Activated B cell treated with CpG ODN at 0.5 μM for 24 hours (primary cell): ENCODE data around the gene CLEC14A. TPM values are rescaled to one million over a fixed set of nuclear protein-coding genes. Genes with fewer than 3 reads are reported as not detected.

Experiments used
- ATAC-seq: fragments of 200-7000 bp; cut with Tn5 transposase; one replicate; pipeline ENCODE4 v1.10.0; 2021; ENCODE audit warnings: low read depth, mild to moderate bottlenecking, moderate library complexity
- CTCF ChIA-PET: fragments of 350-600 bp; sonication (Branson Sonifier 250); formaldehyde crosslinking; loops from one replicate; lab custom pipeline; 2021; ENCODE audit warnings: antibody characterized with exemption; lab: Charles Lee
- POLR2A ChIA-PET: fragments of 350-600 bp; sonication (Branson Sonifier 250); formaldehyde crosslinking; loops from one replicate; lab custom pipeline; 2021; ENCODE audit warnings: antibody characterized with exemption; lab: Charles Lee
- DNase-seq: peaks from one replicate; pipeline ENCODE4 v3.0.0; 2022
- H3K27ac Mint-ChIP-seq: one replicate; pipeline ENCODE4 v1.8.0; 2020; ENCODE audit warnings: mixed read lengths
- H3K27me3 Mint-ChIP-seq: one replicate; pipeline ENCODE4 v1.8.0; 2021; ENCODE audit warnings: mixed read lengths
- H3K36me3 Mint-ChIP-seq: one replicate; pipeline ENCODE4 v1.8.0; 2021; ENCODE audit warnings: low read depth, mixed read lengths
- H3K4me1 Mint-ChIP-seq: one replicate; pipeline ENCODE4 v1.8.0; 2021; ENCODE audit warnings: mixed read lengths
- H3K4me3 Mint-ChIP-seq: one replicate; pipeline ENCODE4 v1.8.0; 2020; ENCODE audit warnings: mild to moderate bottlenecking, mixed read lengths
- H3K9me3 Mint-ChIP-seq: one replicate; pipeline ENCODE4 v1.8.0; 2020; ENCODE audit warnings: mixed read lengths
- intact Hi-C: fragments of 100-400 bp; cut with micrococcal nuclease; formaldehyde crosslinking; loops from one replicate; pipeline ENCODE4 v1.15.1; 2024
- total RNA-seq: library from RNA; stranded (reverse); gene quantifications from 2 replicates; pipeline ENCODE4 v1.2.3, GENCODE V29; 2022
- TF ChIP-seq, protein P1 (sequence below): fragments of 200-600 bp; IDR thresholded peaks from one replicate; pipeline ENCODE4 v1.8.0; 2022; ENCODE audit warnings: antibody characterized with exemption, mild to moderate bottlenecking

Gene CLEC14A
- total RNA-seq, 1 donor from 2014 or later: not detected

DNA sequence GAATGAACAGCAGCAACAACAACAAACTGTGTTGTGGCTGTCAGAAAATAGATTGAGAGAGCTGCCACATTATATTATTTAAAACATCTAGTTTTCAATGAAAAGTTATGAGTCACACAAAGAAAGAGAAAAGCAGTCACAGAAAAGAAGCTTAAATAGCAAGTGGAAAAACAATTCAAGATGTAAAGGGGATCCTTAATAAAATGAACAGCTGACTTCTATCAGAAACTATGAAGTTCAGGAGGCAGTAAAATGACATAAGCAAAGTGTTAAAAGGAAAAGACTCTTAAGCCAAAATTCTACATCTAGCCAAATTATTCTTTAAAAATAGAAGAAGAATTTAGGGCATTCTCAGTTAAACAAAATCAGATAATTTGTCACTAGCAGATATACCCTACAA is 5.6 kb downstream of the CLEC14A start:
- Mint-ChIP-seq H3K36me3 (no peaks in the 10 kb centered on the region), H3K9me3 (no peaks in the 10 kb centered on the region), H3K27me3 (peaks cover 7% of the 10 kb centered on the region), H3K4me1 (no peaks in the 10 kb centered on the region), H3K4me3 (no peak overlapping the region), H3K27ac (no peak overlapping the region)
- intact Hi-C loops: no loop called here
- CTCF ChIA-PET: no interaction called here
- TF ChIP-seq, protein P1, sequence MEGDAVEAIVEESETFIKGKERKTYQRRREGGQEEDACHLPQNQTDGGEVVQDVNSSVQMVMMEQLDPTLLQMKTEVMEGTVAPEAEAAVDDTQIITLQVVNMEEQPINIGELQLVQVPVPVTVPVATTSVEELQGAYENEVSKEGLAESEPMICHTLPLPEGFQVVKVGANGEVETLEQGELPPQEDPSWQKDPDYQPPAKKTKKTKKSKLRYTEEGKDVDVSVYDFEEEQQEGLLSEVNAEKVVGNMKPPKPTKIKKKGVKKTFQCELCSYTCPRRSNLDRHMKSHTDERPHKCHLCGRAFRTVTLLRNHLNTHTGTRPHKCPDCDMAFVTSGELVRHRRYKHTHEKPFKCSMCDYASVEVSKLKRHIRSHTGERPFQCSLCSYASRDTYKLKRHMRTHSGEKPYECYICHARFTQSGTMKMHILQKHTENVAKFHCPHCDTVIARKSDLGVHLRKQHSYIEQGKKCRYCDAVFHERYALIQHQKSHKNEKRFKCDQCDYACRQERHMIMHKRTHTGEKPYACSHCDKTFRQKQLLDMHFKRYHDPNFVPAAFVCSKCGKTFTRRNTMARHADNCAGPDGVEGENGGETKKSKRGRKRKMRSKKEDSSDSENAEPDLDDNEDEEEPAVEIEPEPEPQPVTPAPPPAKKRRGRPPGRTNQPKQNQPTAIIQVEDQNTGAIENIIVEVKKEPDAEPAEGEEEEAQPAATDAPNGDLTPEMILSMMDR: no peak
- DNase-seq (no peak), ATAC-seq (no peak)
- POLR2A ChIA-PET: no interaction called here

DNA sequence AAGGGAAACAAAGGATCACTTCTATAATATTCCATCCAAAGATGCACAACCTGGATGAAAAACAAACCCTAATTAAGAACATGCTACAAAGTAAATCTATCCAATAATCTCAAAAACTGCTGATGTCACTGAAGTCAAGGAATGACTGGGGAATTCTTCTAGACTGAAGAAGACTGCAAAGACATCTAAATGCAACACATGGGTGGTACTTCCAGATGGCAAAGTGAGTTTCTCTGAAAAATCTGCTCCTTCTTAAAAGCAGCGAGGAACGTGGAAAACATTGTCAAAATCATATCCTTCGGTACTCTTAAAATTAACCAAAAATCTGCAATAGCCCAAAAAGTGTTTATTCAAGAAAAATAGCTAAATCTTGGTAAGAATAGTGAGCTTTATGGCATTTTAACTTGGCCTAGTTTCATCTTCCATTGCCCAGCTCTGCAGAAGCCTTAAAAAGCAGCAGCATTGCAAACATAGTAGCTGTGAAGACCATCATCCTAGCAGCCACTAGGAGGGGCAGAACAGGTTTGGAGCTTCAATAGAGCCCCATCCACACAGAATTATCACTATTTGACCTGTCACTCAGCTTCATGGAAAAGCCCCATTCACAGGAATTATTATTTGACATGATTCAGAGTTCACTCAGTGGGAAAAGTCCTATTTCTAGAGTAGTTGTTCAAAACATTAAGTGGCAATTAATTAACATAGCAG is 7.4 kb downstream of the CLEC14A start:
- TF ChIP-seq, protein P1: no peak
- ATAC-seq (no peak), DNase-seq (no peak)

DNA sequence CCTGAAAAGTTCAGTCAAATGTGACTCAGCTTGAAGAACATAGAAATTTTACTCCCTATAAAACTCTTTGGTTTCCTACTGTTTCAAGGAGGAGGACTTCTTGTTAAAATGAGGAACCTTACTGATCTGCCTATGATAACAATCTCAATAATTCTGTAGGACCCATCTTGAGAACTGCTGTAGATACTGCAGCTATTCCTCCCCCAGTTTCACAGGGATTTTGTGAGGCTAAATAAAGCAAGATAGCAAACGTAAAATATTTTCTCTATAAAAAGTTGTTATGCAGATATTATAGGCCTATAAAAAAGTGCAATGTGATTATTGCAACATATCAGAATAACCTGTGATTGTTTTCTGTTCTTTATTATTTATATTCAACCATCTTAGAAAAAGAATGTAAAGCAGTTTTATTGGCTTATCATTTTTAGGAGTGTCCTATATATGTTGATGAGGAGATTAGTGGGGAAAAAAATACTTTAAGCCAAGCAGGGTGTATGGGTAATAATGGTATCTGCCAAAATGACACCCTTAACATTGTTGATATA is 12.1 kb downstream of the CLEC14A start:
- Mint-ChIP-seq H3K27me3 (no peaks in the 10 kb centered on the region), H3K9me3 (no peaks in the 10 kb centered on the region), H3K4me3 (no peak overlapping the region), H3K27ac (no peak overlapping the region), H3K36me3 (no peaks in the 10 kb centered on the region), H3K4me1 (no peaks in the 10 kb centered on the region)
- POLR2A ChIA-PET: no interaction called here
- no peak for DNase-seq
- TF ChIP-seq, protein P1: no peak
- intact Hi-C loops: no loop called here
- CTCF ChIA-PET: no interaction called here
- ATAC-seq: no peak

More for the DNA sequence above, 7.4 kb downstream of the CLEC14A start:
- POLR2A ChIA-PET: no interaction called here
- intact Hi-C loops: no loop called here
- Mint-ChIP-seq H3K4me3 (no peak overlapping the region), H3K9me3 (no peaks in the 10 kb centered on the region), H3K4me1 (no peaks in the 10 kb centered on the region), H3K36me3 (no peaks in the 10 kb centered on the region), H3K27me3 (no peaks in the 10 kb centered on the region), H3K27ac (no peak overlapping the region)
- CTCF ChIA-PET: no interaction called here

DNA sequence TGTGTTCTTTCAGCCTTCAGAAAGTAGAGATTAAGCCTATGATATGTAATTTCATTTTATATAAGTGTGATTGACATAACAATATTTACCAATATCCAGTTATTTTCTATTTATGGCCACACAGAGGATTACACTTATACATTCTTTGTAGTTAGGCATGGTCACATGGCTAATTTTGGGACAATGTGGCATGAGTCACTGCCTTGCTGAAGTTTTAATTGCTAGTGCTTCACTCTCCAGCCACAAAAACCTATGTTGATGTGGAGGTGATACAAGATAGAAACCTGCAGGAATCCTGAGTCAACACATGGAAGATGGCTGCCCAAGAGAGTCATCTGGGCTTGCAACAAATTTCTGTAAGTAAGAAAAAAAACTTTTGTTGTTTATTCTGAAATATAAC is 17.0 kb downstream of the CLEC14A start:
- ATAC-seq: no peak
- TF ChIP-seq, protein P1: no peak
- DNase-seq: no peak
- CTCF ChIA-PET: no interaction called here
- no peaks in the 10 kb centered on the region for H3K27me3 Mint-ChIP-seq
- no peak overlapping the region for H3K27ac Mint-ChIP-seq
- no peak overlapping the region for H3K4me3 Mint-ChIP-seq
- H3K9me3 Mint-ChIP-seq: no peaks in the 10 kb centered on the region
- intact Hi-C loops: no loop called here
- POLR2A ChIA-PET: no interaction called here
- no peaks in the 10 kb centered on the region for H3K4me1 Mint-ChIP-seq
- H3K36me3 Mint-ChIP-seq: no peaks in the 10 kb centered on the region

DNA sequence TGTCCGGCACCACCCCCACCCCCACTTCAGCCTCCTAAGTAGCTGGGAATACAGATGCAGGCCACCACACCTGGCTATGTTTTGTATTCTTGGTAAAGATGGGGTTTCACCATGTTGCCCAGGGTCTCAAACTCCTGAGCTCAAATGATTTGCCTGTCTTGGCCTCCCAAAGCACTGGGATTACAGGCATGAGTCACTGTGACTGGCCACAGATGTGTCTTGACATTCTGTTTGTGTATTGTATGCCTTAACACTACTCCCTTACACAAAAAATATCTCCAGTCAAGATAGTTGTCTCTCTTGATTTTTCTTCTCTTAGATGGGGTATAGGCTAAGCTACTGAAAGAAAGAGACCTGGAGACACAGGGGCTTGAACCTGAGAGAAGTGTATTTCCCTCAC is 17.6 kb downstream of the CLEC14A start:
- no peak for ATAC-seq

More for the DNA sequence above, 17.6 kb downstream of the CLEC14A start:
- no peak for DNase-seq
- ChIA-PET CTCF (no interaction called here), POLR2A (no interaction called here)
- Mint-ChIP-seq H3K9me3 (no peaks in the 10 kb centered on the region), H3K27ac (no peak overlapping the region), H3K4me3 (no peak overlapping the region), H3K4me1 (no peaks in the 10 kb centered on the region), H3K27me3 (no peaks in the 10 kb centered on the region), H3K36me3 (no peaks in the 10 kb centered on the region)
- intact Hi-C loops: no loop called here
- TF ChIP-seq, protein P1: no peak
